ENCODE data around the gene OPCML. TPM values are rescaled to one million over a fixed set of nuclear protein-coding genes. Genes with fewer than 3 reads are reported as not detected.

OPCML gene
- total RNA-seq, 1 donor from 2014 or later: 4.1 TPM

- Mint-ChIP-seq H3K36me3 (ENCODE audit: low read depth, unreplicated experiment) (no peaks in the 10 kb centered on the region), H3K4me3 (ENCODE audit: unreplicated experiment) (no peak overlapping the region), H3K4me1 (ENCODE audit: unreplicated experiment) (no peaks in the 10 kb centered on the region), H3K27ac (ENCODE audit: unreplicated experiment) (no peak overlapping the region), H3K27me3 (ENCODE audit: unreplicated experiment) (peaks cover 1% of the 10 kb centered on the region), H3K9me3 (ENCODE audit: unreplicated experiment) (no peaks in the 10 kb centered on the region)
- no peak for DNase-seq (ENCODE audit: low spot score)
- no peak for TF ChIP-seq CTCF (IDR thresholded peaks at IDR 0.05; ENCODE audit: unreplicated experiment)
These were observed 678.4 kb downstream of the OPCML start for GRCh38 chr11:132853886-132854285.

GRCh38 chr11:132852361-132852760 lies 679.9 kb downstream of the OPCML start:
- H3K9me3 Mint-ChIP-seq (ENCODE audit: unreplicated experiment): no peaks in the 10 kb centered on the region
- no peak for DNase-seq (ENCODE audit: low spot score)
- no peaks in the 10 kb centered on the region for H3K4me1 Mint-ChIP-seq (ENCODE audit: unreplicated experiment)
- TF ChIP-seq CTCF (IDR thresholded peaks at IDR 0.05; ENCODE audit: unreplicated experiment): no peak
- H3K27ac Mint-ChIP-seq (ENCODE audit: unreplicated experiment): no peak overlapping the region
- no peak overlapping the region for H3K4me3 Mint-ChIP-seq (ENCODE audit: unreplicated experiment)
- H3K27me3 Mint-ChIP-seq (ENCODE audit: unreplicated experiment): peaks cover 1% of the 10 kb centered on the region
- no peaks in the 10 kb centered on the region for H3K36me3 Mint-ChIP-seq (ENCODE audit: low read depth, unreplicated experiment)

- H3K36me3 Mint-ChIP-seq (ENCODE audit: low read depth, unreplicated experiment): no peaks in the 10 kb centered on the region
- no peak overlapping the region for H3K4me3 Mint-ChIP-seq (ENCODE audit: unreplicated experiment)
- no peaks in the 10 kb centered on the region for H3K4me1 Mint-ChIP-seq (ENCODE audit: unreplicated experiment)
- no peak overlapping the region for H3K27ac Mint-ChIP-seq (ENCODE audit: unreplicated experiment)
- H3K9me3 Mint-ChIP-seq (ENCODE audit: unreplicated experiment): no peaks in the 10 kb centered on the region
- no peak for TF ChIP-seq CTCF (IDR thresholded peaks at IDR 0.05; ENCODE audit: unreplicated experiment)
- peaks cover 1% of the 10 kb centered on the region for H3K27me3 Mint-ChIP-seq (ENCODE audit: unreplicated experiment)
- no peak for DNase-seq (ENCODE audit: low spot score)
These were observed 681.1 kb downstream of the OPCML start for GRCh38 chr11:132851247-132851646.

- TF ChIP-seq CTCF (IDR thresholded peaks at IDR 0.05; ENCODE audit: unreplicated experiment): no peak
- no peak overlapping the region for H3K4me3 Mint-ChIP-seq (ENCODE audit: unreplicated experiment)
- no peak for DNase-seq (ENCODE audit: low spot score)
- H3K27ac Mint-ChIP-seq (ENCODE audit: unreplicated experiment): no peak overlapping the region
- no peaks in the 10 kb centered on the region for H3K9me3 Mint-ChIP-seq (ENCODE audit: unreplicated experiment)
- peaks cover 1% of the 10 kb centered on the region for H3K27me3 Mint-ChIP-seq (ENCODE audit: unreplicated experiment)
- H3K36me3 Mint-ChIP-seq (ENCODE audit: low read depth, unreplicated experiment): no peaks in the 10 kb centered on the region
- no peaks in the 10 kb centered on the region for H3K4me1 Mint-ChIP-seq (ENCODE audit: unreplicated experiment)
These were observed 682.0 kb downstream of the OPCML start for GRCh38 chr11:132850266-132850665.

- no peak overlapping the region for H3K4me3 Mint-ChIP-seq (ENCODE audit: unreplicated experiment)
- no peaks in the 10 kb centered on the region for H3K36me3 Mint-ChIP-seq (ENCODE audit: low read depth, unreplicated experiment)
- H3K9me3 Mint-ChIP-seq (ENCODE audit: unreplicated experiment): no peaks in the 10 kb centered on the region
- H3K27me3 Mint-ChIP-seq (ENCODE audit: unreplicated experiment): peaks cover 1% of the 10 kb centered on the region
- no peak for DNase-seq (ENCODE audit: low spot score)
- no peak overlapping the region for H3K27ac Mint-ChIP-seq (ENCODE audit: unreplicated experiment)
- no peaks in the 10 kb centered on the region for H3K4me1 Mint-ChIP-seq (ENCODE audit: unreplicated experiment)
- TF ChIP-seq CTCF (IDR thresholded peaks at IDR 0.05; ENCODE audit: unreplicated experiment): no peak
These were observed 684.0 kb downstream of the OPCML start for GRCh38 chr11:132848336-132848735.
